HepG2 (cell line): Measurements from ENCODE around the gene RUNX2. TPM values are rescaled to one million over a fixed set of nuclear protein-coding genes. Genes with fewer than 3 reads are reported as not detected.

Experiments used
- CBFB ChIP-seq: sonication (generic); formaldehyde crosslinking; IDR thresholded peaks from 2 replicates; pipeline ENCODE4 v1.4.0; 2020; ENCODE audit warnings: missing genetic modification reagents
- CC2D1A ChIP-seq: sonication (generic); formaldehyde crosslinking; IDR thresholded peaks from 2 replicates; pipeline ENCODE4 v1.8.1; 2023; ENCODE audit warnings: mild to moderate bottlenecking, missing genetic modification reagents
- DMAP1 ChIP-seq: IDR thresholded peaks from 2 replicates; pipeline ENCODE4 v1.6.1; 2016
- FOXP4 ChIP-seq: sonication (generic); formaldehyde crosslinking; IDR thresholded peaks from 2 replicates; pipeline ENCODE4 v1.4.0; 2020; ENCODE audit warnings: missing genetic modification reagents
- HNF4G ChIP-seq, 2 experiments: sonication (generic) in 1 of 2; formaldehyde crosslinking in 1 of 2; IDR thresholded peaks; 2 replicates each; pipeline versions ENCODE4 v1.4.0 to v1.6.1; 2011 to 2020; ENCODE audit warnings: borderline replicate concordance in 2 of 2, low read depth in 2 of 2, mild to moderate bottlenecking in 2 of 2, low read length in 1 of 2, missing genetic modification reagents in 1 of 2, moderate library complexity in 1 of 2
- KDM6A ChIP-seq: IDR thresholded peaks from 2 replicates; pipeline ENCODE4 v1.6.1; 2016; ENCODE audit warnings: low read depth
- NKX3-1 ChIP-seq: sonication (generic); formaldehyde crosslinking; IDR thresholded peaks from 2 replicates; pipeline ENCODE4 v1.5.0; 2020; ENCODE audit warnings: missing genetic modification reagents
- SMARCC2 ChIP-seq: fragments of 450-650 bp; IDR thresholded peaks from 2 replicates; pipeline ENCODE4 v1.6.1; 2017; ENCODE audit warnings: antibody characterized with exemption, mild to moderate bottlenecking
- ZNF260 ChIP-seq: sonication (generic); formaldehyde crosslinking; IDR thresholded peaks from 2 replicates; pipeline ENCODE4 v1.4.0; 2020; ENCODE audit warnings: missing genetic modification reagents, low read depth, mild to moderate bottlenecking, borderline replicate concordance
- ZNF354B ChIP-seq: sonication (generic); formaldehyde crosslinking; IDR thresholded peaks from 2 replicates; pipeline ENCODE4 v1.8.0; 2022; ENCODE audit warnings: mild to moderate bottlenecking, missing genetic modification reagents
- ZNF367 ChIP-seq: sonication (generic); formaldehyde crosslinking; IDR thresholded peaks from 2 replicates; pipeline ENCODE4 v1.4.0; 2020; ENCODE audit warnings: missing genetic modification reagents, borderline replicate concordance
- ZNF597 ChIP-seq: sonication (generic); formaldehyde crosslinking; IDR thresholded peaks from 2 replicates; pipeline ENCODE4 v1.5.0; 2020; ENCODE audit warnings: missing genetic modification reagents
- polyA plus RNA-seq, 8 experiments: library from polyadenylated mRNA; depleted of rRNA in 3 of 8; stranded (reverse) in 7 of 8; unstranded in 1 of 8; fragments of >200 nt; fragmentation: Illumina TruSeq in 4 of 8; extraction: Trizol in 4 of 8; gene quantifications; 2 replicates each; pipeline versions ENCODE4 v1.2.1 to v1.2.3, GENCODE V29; 2011 to 2016; ENCODE audit warnings: low read depth in 4 of 8, missing spikeins in 1 of 8, mixed read lengths in 1 of 8; ENCODE audit not compliant: insufficient read depth in 1 of 8
- total RNA-seq, 5 experiments: library from RNA; depleted of rRNA; stranded (reverse); fragments of >200 nt; fragmentation: Illumina TruSeq; extraction: Trizol; gene quantifications; 2 replicates each; pipeline ENCODE4 v1.2.3, GENCODE V29; 2016; ENCODE audit warnings: low read depth in 1 of 5
- TF ChIP-seq, protein P1 (sequence below): sonication (generic); formaldehyde crosslinking; IDR thresholded peaks from 2 replicates; pipeline ENCODE4 v1.9.0; 2021; ENCODE audit warnings: missing genetic modification reagents, borderline replicate concordance
- TF ChIP-seq, protein P2 (sequence below): sonication (generic); formaldehyde crosslinking; IDR thresholded peaks from 2 replicates; pipeline ENCODE4 v1.4.0; 2020; ENCODE audit warnings: mild to moderate bottlenecking, missing genetic modification reagents, borderline replicate concordance
- TF ChIP-seq, protein P3 (sequence below): sonication (generic); formaldehyde crosslinking; IDR thresholded peaks from 2 replicates; pipeline ENCODE4 v1.4.0; 2020; ENCODE audit warnings: low read depth, missing genetic modification reagents
- TF ChIP-seq, protein P4 (sequence below): sonication (generic); formaldehyde crosslinking; IDR thresholded peaks from 2 replicates; pipeline ENCODE4 v1.9.0; 2021; ENCODE audit warnings: missing genetic modification reagents, mild to moderate bottlenecking, borderline replicate concordance

Gene RUNX2
- total and polyA plus RNA-seq, 2 of the 13 experiments (the other 11 are each of a cell fraction or from before 2014, with no cell fraction given) = not detected

DNA sequence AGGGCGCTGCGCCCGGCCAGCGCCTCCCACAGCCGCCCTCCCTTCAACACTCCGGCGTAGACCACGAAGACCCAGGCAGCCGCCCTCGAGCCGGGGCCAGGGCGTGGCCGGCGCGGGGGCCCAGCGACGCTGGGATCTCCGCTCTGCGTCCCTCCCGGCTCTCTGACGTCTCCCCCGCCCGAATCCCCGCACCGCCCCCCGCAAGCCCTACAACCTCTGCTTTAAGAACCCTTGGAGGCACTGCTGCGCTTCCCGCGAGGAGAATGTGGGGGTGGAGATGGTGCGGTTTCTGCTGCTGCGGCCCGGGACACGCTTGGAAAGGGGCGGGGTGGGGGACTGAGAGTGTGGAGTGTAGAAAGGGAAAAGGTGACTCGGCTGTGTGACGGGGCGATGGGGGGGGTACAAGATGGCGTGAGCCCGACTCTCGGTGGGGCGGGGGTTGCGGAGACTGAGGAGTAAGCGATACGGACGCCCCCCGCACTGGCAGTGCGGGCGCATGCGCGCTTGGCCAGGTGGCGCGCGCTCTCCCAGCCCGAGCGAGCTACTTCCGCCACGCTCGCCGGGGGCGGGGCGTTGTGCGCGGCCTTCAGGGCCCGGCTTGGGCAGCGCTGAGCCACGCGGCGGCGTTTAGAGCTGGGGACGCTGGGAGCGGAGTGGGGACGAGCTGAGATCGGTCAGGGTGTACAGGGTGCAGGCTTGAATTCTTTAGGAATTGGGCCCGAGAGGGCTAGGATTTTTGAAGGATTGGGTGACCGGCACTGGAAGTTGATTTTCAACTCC is 49.6 kb downstream of the RUNX2 start, which contains the start of gene SUPT3H (continued):
- TF ChIP-seq, protein P1, sequence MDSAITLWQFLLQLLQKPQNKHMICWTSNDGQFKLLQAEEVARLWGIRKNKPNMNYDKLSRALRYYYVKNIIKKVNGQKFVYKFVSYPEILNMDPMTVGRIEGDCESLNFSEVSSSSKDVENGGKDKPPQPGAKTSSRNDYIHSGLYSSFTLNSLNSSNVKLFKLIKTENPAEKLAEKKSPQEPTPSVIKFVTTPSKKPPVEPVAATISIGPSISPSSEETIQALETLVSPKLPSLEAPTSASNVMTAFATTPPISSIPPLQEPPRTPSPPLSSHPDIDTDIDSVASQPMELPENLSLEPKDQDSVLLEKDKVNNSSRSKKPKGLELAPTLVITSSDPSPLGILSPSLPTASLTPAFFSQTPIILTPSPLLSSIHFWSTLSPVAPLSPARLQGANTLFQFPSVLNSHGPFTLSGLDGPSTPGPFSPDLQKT (CRISPR knock-in tag) = 0 out of 2 replicates have a peak, but pooled peaks have one; percentile 33
- TF ChIP-seq ZNF597 (no peak), NKX3-1 (CRISPR knock-in tag) (peak; percentile 72; the same call in 1 of the 2 replicates), KDM6A (CRISPR knock-in tag) (no peak), ZNF354B (CRISPR knock-in tag) (peak; percentile 95), CBFB (CRISPR knock-in tag) (peak; percentile 61), HNF4G (IDR thresholded peaks at IDR 0.05; ENCODE audit: borderline replicate concordance, low read depth, low read length) (no peak; the same call in 1 of the 2 replicates), HNF4G (CRISPR knock-in tag; IDR thresholded peaks at IDR 0.05; ENCODE audit: borderline replicate concordance, low read depth) (peak; percentile 56; the same call in 1 of the 2 replicates), CC2D1A (CRISPR knock-in tag) (0 out of 2 replicates have a peak, but pooled peaks have one; percentile 16), SMARCC2 (no peak), ZNF260 (CRISPR knock-in tag) (no peak; the same call in 1 of the 2 replicates), DMAP1 (CRISPR knock-in tag) (peak; percentile 92), FOXP4 (peak; percentile 32; the same call in 1 of the 2 replicates), ZNF367 (CRISPR knock-in tag) (no peak)
- TF ChIP-seq, protein P2, sequence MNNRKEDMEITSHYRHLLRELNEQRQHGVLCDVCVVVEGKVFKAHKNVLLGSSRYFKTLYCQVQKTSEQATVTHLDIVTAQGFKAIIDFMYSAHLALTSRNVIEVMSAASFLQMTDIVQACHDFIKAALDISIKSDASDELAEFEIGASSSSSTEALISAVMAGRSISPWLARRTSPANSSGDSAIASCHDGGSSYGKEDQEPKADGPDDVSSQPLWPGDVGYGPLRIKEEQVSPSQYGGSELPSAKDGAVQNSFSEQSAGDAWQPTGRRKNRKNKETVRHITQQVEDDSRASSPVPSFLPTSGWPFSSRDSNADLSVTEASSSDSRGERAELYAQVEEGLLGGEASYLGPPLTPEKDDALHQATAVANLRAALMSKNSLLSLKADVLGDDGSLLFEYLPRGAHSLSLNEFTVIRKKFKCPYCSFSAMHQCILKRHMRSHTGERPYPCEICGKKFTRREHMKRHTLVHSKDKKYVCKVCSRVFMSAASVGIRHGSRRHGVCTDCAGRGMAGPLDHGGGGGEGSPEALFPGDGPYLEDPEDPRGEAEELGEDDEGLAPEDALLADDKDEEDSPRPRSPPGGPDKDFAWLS (CRISPR knock-in tag) = peak; percentile 62; the same call in 1 of the 2 replicates
- TF ChIP-seq, protein P3, sequence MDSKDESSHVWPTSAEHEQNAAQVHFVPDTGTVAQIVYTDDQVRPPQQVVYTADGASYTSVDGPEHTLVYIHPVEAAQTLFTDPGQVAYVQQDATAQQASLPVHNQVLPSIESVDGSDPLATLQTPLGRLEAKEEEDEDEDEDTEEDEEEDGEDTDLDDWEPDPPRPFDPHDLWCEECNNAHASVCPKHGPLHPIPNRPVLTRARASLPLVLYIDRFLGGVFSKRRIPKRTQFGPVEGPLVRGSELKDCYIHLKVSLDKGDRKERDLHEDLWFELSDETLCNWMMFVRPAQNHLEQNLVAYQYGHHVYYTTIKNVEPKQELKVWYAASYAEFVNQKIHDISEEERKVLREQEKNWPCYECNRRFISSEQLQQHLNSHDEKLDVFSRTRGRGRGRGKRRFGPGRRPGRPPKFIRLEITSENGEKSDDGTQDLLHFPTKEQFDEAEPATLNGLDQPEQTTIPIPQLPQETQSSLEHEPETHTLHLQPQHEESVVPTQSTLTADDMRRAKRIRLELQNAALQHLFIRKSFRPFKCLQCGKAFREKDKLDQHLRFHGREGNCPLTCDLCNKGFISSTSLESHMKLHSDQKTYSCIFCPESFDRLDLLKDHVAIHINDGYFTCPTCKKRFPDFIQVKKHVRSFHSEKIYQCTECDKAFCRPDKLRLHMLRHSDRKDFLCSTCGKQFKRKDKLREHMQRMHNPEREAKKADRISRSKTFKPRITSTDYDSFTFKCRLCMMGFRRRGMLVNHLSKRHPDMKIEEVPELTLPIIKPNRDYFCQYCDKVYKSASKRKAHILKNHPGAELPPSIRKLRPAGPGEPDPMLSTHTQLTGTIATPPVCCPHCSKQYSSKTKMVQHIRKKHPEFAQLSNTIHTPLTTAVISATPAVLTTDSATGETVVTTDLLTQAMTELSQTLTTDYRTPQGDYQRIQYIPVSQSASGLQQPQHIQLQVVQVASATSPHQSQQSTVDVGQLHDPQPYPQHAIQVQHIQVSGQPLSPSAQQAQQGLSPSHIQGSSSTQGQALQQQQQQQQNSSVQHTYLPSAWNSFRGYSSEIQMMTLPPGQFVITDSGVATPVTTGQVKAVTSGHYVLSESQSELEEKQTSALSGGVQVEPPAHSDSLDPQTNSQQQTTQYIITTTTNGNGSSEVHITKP (CRISPR knock-in tag) = no peak
- TF ChIP-seq, protein P4, sequence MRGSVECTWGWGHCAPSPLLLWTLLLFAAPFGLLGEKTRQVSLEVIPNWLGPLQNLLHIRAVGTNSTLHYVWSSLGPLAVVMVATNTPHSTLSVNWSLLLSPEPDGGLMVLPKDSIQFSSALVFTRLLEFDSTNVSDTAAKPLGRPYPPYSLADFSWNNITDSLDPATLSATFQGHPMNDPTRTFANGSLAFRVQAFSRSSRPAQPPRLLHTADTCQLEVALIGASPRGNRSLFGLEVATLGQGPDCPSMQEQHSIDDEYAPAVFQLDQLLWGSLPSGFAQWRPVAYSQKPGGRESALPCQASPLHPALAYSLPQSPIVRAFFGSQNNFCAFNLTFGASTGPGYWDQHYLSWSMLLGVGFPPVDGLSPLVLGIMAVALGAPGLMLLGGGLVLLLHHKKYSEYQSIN = no peak
